ENCODE measurements around the gene SPSB4.

DNA sequence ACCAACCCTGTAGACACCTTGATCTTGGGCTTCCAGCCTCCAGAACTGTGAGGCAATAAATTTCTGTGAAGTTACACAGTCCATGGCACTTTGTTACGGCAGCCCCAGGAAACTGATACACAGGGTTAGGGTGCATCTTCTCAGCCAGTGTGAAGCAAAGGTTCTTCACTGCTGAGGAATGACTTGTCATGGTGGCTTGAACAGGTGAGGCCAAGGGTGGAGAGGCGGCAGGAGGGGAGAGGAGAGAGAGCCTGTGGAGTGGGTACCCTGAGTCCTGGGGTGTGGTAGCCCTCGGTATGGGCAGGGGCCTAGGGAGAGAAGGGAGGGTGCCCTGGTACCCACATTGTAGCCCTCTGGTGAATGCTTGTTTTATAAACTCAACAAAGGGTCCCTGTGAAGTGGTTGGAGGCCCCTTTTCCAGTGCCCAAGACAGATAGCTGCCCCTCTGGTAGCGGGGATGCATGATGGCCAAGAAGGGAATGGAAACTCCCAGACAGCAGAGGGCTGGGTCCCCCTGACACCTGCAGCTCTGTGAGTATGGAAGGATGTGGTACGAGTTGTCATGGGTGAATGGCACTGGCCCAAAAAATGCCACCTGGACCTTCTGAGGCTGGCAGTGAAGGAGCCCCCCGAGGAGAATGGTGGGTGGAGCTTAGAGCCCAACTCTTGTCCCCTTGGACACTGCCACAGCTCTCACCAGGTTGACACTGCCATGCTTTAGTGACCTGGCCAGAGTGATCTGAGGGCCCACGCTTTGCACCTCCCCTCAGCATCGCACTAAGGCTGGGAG, 49.6 kb downstream of the SPSB4 start:
- TF ChIP-seq, protein P1, sequence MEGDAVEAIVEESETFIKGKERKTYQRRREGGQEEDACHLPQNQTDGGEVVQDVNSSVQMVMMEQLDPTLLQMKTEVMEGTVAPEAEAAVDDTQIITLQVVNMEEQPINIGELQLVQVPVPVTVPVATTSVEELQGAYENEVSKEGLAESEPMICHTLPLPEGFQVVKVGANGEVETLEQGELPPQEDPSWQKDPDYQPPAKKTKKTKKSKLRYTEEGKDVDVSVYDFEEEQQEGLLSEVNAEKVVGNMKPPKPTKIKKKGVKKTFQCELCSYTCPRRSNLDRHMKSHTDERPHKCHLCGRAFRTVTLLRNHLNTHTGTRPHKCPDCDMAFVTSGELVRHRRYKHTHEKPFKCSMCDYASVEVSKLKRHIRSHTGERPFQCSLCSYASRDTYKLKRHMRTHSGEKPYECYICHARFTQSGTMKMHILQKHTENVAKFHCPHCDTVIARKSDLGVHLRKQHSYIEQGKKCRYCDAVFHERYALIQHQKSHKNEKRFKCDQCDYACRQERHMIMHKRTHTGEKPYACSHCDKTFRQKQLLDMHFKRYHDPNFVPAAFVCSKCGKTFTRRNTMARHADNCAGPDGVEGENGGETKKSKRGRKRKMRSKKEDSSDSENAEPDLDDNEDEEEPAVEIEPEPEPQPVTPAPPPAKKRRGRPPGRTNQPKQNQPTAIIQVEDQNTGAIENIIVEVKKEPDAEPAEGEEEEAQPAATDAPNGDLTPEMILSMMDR (IDR thresholded peaks at IDR 0.05) = no peak
- TF ChIP-seq POLR2AphosphoS5 (IDR thresholded peaks at IDR 0.05; ENCODE audit: low read depth, low read length) = no peak
